SK-N-SH (cell line): Measurements from ENCODE around the gene OR2V1. TPM values are rescaled to one million over a fixed set of nuclear protein-coding genes. Genes with fewer than 3 reads are reported as not detected.

Source experiments
- CTCF ChIA-PET: fragments of 300-600, 350-600 bp; formaldehyde crosslinking; extraction: SDS; loops from one replicate; lab custom pipeline; 2021; lab: Yijun Ruan, JAX
- POLR2A ChIA-PET: fragments of 350-600 bp; sonication (Branson Sonifier 250); formaldehyde crosslinking; extraction: SDS; loops from one replicate; lab custom pipeline; 2020; ENCODE audit warnings: antibody characterized with exemption, inconsistent platforms; lab: Yijun Ruan, JAX
- DNase-seq: peaks from one replicate; pipeline ENCODE4 v3.0.0; 2012
- H2AFZ ChIP-seq: fragments of 200-600 bp; sonication (generic); 2 replicates; pipeline ENCODE4 v1.8.1; 2016; ENCODE audit warnings: antibody characterized with exemption, mild to moderate bottlenecking, low read depth
- H3F3A ChIP-seq: fragments of 200-600 bp; sonication (generic); replicated peaks from 2 replicates; pipeline ENCODE3; 2016; ENCODE audit warnings: antibody characterized with exemption, mild to moderate bottlenecking; ENCODE audit not compliant: insufficient read depth
- H3K27ac ChIP-seq, 2 experiments: fragments of 200-500 bp in 1 of 2; fragments of 200-600 bp in 1 of 2; sonication (Bioruptor generic) in 1 of 2; sonication (generic), shearing (Covaris generic) in 1 of 2; 2 replicates each; pipeline versions ENCODE4 v1.5.1 to v1.6.1; 2014 to 2016; ENCODE audit warnings: low read depth in 2 of 2, inconsistent platforms in 1 of 2, low read length in 1 of 2, mild to moderate bottlenecking in 1 of 2, mixed read lengths in 1 of 2
- H3K27me3 ChIP-seq: fragments of 200-600 bp; sonication (generic), shearing (Covaris generic); 2 replicates; pipeline ENCODE4 v1.6.1; 2016; ENCODE audit warnings: mixed run types; ENCODE audit not compliant: insufficient read depth
- H3K36me3 ChIP-seq, 2 experiments: fragments of 200-500 bp in 1 of 2; fragments of 200-600 bp in 1 of 2; sonication (Bioruptor generic) in 1 of 2; sonication (generic) in 1 of 2; replicated peaks in 1 of 2; 2 replicates each; pipeline versions ENCODE3 to v1.5.1; 2014 to 2016; ENCODE audit warnings: low read length in 1 of 2, mild to moderate bottlenecking in 1 of 2; ENCODE audit not compliant: insufficient read depth in 2 of 2, control insufficient read depth in 1 of 2
- H3K4me1 ChIP-seq, 2 experiments: fragments of 200-500 bp in 1 of 2; fragments of 200-600 bp in 1 of 2; sonication (Bioruptor generic) in 1 of 2; sonication (generic), shearing (Covaris generic) in 1 of 2; 2 replicates each; pipeline versions ENCODE4 v1.5.1 to v1.6.1; 2014 to 2016; ENCODE audit warnings: low read depth in 1 of 2, low read length in 1 of 2, mixed run types in 1 of 2; ENCODE audit not compliant: insufficient read depth in 2 of 2, control insufficient read depth in 1 of 2
- H3K4me2 ChIP-seq: fragments of 200-600 bp; sonication (generic), shearing (Covaris generic); 2 replicates; pipeline ENCODE4 v1.6.1; 2017; ENCODE audit warnings: mixed run types
- H3K4me3 ChIP-seq, 2 experiments: fragments of 200-500 bp in 1 of 2; fragments of 200-600 bp in 1 of 2; sonication (Bioruptor generic) in 1 of 2; sonication (generic), shearing (Covaris generic) in 1 of 2; 2 replicates each; pipeline versions ENCODE4 v1.5.1 to v1.8.1; 2014 to 2016; ENCODE audit warnings: low read depth in 2 of 2, inconsistent platforms in 1 of 2, low read length in 1 of 2, mild to moderate bottlenecking in 1 of 2, mixed read lengths in 1 of 2, moderate library complexity in 1 of 2
- H3K79me2 ChIP-seq: fragments of 200-600 bp; sonication (generic); 2 replicates; pipeline ENCODE4 v1.8.1; 2017; ENCODE audit warnings: mild to moderate bottlenecking; ENCODE audit not compliant: insufficient read depth
- H3K9ac ChIP-seq: fragments of 200-600 bp; sonication (generic); 2 replicates; pipeline ENCODE4 v1.6.1; 2017; ENCODE audit warnings: mixed run types
- H3K9me2 ChIP-seq: fragments of 200-600 bp; sonication (generic); 2 replicates; pipeline ENCODE4 v1.6.1; 2017; ENCODE audit warnings: mixed run types
- H3K9me3 ChIP-seq: fragments of 200-600 bp; sonication (generic); 2 replicates; pipeline ENCODE4 v1.6.1; 2017; ENCODE audit warnings: mixed run types, mild to moderate bottlenecking, moderate library complexity
- H4K20me1 ChIP-seq: fragments of 200-600 bp; sonication (generic); 2 replicates; pipeline ENCODE4 v1.6.1; 2017; ENCODE audit warnings: mild to moderate bottlenecking, mixed run types; ENCODE audit not compliant: insufficient read depth
- CHD2 ChIP-seq: fragments of 150-350 bp; IDR thresholded peaks from 2 replicates; pipeline ENCODE4 v1.6.1; 2018; ENCODE audit warnings: low read length; ENCODE audit not compliant: partially characterized antibody
- FOXJ3 ChIP-seq: sonication (generic); formaldehyde crosslinking; IDR thresholded peaks from 2 replicates; pipeline ENCODE4 v1.5.1; 2020; ENCODE audit warnings: mild to moderate bottlenecking, missing genetic modification reagents
- JUND ChIP-seq: IDR thresholded peaks from 2 replicates; pipeline ENCODE4 v1.4.0; 2012
- MXI1 ChIP-seq: IDR thresholded peaks from 2 replicates; pipeline ENCODE4 v1.6.1; 2012; ENCODE audit warnings: mild to moderate bottlenecking, low read depth, low read length, improper control_type of control experiment
- NRF1 ChIP-seq: IDR thresholded peaks from 2 replicates; pipeline ENCODE4 v1.6.1; 2012; ENCODE audit warnings: low read depth, mild to moderate bottlenecking, low read length
- RAD21 ChIP-seq: IDR thresholded peaks from 2 replicates; pipeline ENCODE4 v1.6.1; 2012; ENCODE audit warnings: mild to moderate bottlenecking, low read length
- SMC3 ChIP-seq: IDR thresholded peaks from 2 replicates; pipeline ENCODE4 v1.6.1; 2012; ENCODE audit warnings: low read depth, low read length, improper control_type of control experiment
- polyA plus RNA-seq, 3 experiments: library from polyadenylated mRNA; depleted of rRNA; stranded (reverse); fragments of >200 nt; gene quantifications; 2 replicates each; pipeline ENCODE4 v1.2.3, GENCODE V29; 2012
- TF ChIP-seq, protein P1 (sequence below): fragments of 150-350 bp; IDR thresholded peaks from 2 replicates; pipeline ENCODE4 v1.6.1; 2016; ENCODE audit warnings: mild to moderate bottlenecking, low read depth, low read length
- TF ChIP-seq, protein P2 (sequence below): IDR thresholded peaks from 2 replicates; pipeline ENCODE4 v1.4.0; 2012; ENCODE audit warnings: low read depth
- TF ChIP-seq, protein P3 (sequence below): fragments of 200-600 bp; sonication (generic); IDR thresholded peaks from 2 replicates; pipeline ENCODE4 v1.6.1; 2017; ENCODE audit warnings: antibody characterized with exemption, mild to moderate bottlenecking, moderate library complexity
- TF ChIP-seq, protein P4 (sequence below): IDR thresholded peaks from 2 replicates; pipeline ENCODE4; 2012
- TF ChIP-seq, protein P5 (sequence below): IDR thresholded peaks from 2 replicates; pipeline ENCODE4 v1.4.0; 2012; ENCODE audit warnings: low read depth, borderline replicate concordance

OR2V1 gene
- polyA plus RNA-seq, 1 of the 3 experiments (the other 2 are of a cell fraction), result not detected

DNA sequence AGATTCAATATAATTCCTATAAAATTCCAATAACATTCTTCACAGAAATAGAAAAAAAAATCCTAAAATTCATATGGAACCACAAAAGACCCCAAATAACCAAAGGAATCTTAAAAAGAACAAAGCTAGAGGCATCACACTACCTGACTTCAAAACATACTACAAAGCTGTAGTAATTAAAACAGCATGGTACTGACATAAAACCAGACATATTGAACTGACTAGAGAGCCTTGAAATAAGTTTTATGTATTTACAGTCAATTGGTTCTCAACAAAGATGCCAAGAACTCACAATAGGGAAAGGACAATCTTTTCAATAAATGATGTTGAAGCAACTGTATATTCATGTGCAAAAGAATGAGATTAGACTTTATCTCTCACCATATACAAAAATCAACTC, 54.0 kb downstream of the OR2V1 start:
- DNase-seq, result no peak
- H4K20me1 ChIP-seq, result no peaks in the 10 kb centered on the region
- H3K4me2 ChIP-seq, result no peak overlapping the region
- H3F3A ChIP-seq, result no peaks in the 10 kb centered on the region
- CTCF ChIA-PET, result no interaction called here
- H3K9ac ChIP-seq, result no peak overlapping the region
- H3K79me2 ChIP-seq, result no peaks in the 10 kb centered on the region
- no peak for TF ChIP-seq CHD2
- TF ChIP-seq, protein P1, sequence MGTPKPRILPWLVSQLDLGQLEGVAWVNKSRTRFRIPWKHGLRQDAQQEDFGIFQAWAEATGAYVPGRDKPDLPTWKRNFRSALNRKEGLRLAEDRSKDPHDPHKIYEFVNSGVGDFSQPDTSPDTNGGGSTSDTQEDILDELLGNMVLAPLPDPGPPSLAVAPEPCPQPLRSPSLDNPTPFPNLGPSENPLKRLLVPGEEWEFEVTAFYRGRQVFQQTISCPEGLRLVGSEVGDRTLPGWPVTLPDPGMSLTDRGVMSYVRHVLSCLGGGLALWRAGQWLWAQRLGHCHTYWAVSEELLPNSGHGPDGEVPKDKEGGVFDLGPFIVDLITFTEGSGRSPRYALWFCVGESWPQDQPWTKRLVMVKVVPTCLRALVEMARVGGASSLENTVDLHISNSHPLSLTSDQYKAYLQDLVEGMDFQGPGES, result no peak
- no peak for TF ChIP-seq MXI1
- TF ChIP-seq NRF1, result no peak
- no peak for TF ChIP-seq JUND
- TF ChIP-seq, protein P2, sequence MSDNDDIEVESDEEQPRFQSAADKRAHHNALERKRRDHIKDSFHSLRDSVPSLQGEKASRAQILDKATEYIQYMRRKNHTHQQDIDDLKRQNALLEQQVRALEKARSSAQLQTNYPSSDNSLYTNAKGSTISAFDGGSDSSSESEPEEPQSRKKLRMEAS, result no peak
- no peak for TF ChIP-seq FOXJ3 (CRISPR knock-in tag)
- TF ChIP-seq SMC3, result no peak
- TF ChIP-seq, protein P3, sequence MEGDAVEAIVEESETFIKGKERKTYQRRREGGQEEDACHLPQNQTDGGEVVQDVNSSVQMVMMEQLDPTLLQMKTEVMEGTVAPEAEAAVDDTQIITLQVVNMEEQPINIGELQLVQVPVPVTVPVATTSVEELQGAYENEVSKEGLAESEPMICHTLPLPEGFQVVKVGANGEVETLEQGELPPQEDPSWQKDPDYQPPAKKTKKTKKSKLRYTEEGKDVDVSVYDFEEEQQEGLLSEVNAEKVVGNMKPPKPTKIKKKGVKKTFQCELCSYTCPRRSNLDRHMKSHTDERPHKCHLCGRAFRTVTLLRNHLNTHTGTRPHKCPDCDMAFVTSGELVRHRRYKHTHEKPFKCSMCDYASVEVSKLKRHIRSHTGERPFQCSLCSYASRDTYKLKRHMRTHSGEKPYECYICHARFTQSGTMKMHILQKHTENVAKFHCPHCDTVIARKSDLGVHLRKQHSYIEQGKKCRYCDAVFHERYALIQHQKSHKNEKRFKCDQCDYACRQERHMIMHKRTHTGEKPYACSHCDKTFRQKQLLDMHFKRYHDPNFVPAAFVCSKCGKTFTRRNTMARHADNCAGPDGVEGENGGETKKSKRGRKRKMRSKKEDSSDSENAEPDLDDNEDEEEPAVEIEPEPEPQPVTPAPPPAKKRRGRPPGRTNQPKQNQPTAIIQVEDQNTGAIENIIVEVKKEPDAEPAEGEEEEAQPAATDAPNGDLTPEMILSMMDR, result no peak
- no peak for TF ChIP-seq RAD21
- TF ChIP-seq, protein P4, sequence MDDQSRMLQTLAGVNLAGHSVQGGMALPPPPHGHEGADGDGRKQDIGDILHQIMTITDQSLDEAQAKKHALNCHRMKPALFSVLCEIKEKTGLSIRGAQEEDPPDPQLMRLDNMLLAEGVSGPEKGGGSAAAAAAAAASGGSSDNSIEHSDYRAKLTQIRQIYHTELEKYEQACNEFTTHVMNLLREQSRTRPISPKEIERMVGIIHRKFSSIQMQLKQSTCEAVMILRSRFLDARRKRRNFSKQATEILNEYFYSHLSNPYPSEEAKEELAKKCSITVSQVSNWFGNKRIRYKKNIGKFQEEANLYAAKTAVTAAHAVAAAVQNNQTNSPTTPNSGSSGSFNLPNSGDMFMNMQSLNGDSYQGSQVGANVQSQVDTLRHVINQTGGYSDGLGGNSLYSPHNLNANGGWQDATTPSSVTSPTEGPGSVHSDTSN, result no peak
- TF ChIP-seq, protein P5, sequence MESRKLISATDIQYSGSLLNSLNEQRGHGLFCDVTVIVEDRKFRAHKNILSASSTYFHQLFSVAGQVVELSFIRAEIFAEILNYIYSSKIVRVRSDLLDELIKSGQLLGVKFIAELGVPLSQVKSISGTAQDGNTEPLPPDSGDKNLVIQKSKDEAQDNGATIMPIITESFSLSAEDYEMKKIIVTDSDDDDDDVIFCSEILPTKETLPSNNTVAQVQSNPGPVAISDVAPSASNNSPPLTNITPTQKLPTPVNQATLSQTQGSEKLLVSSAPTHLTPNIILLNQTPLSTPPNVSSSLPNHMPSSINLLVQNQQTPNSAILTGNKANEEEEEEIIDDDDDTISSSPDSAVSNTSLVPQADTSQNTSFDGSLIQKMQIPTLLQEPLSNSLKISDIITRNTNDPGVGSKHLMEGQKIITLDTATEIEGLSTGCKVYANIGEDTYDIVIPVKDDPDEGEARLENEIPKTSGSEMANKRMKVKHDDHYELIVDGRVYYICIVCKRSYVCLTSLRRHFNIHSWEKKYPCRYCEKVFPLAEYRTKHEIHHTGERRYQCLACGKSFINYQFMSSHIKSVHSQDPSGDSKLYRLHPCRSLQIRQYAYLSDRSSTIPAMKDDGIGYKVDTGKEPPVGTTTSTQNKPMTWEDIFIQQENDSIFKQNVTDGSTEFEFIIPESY, result no peak
- no peaks in the 10 kb centered on the region for H3K36me3 ChIP-seq
- H3K9me3 ChIP-seq, result peaks cover 7% of the 10 kb centered on the region; the same call in 1 of the 2 replicates
- H2AFZ ChIP-seq, result no peak overlapping the region
- POLR2A ChIA-PET, result no interaction called here
- H3K4me3 ChIP-seq, result no peak overlapping the region
- H3K27ac ChIP-seq, result no peak overlapping the region
- no peaks in the 10 kb centered on the region; the same call in 1 of the 2 replicates for H3K27me3 ChIP-seq
- no peaks in the 10 kb centered on the region for H3K4me1 ChIP-seq
- no peaks in the 10 kb centered on the region for H3K9me2 ChIP-seq

Other genes with a start within 250 kb of the OR2V1 start
- gene BTNL8, start 232.0 kb downstream of the OR2V1 start, polyA plus RNA-seq (2012; rRNA removed), result not detected in 2 replicates
- not detected in 2 replicates for gene BTNL3, start 142.3 kb downstream of the OR2V1 start, polyA plus RNA-seq (2012; rRNA removed)
- not detected in 2 replicates for gene BTNL9, start 90.9 kb downstream of the OR2V1 start, polyA plus RNA-seq (2012; rRNA removed)
- not detected in 2 replicates for gene OR2V2, start 16.4 kb upstream of the OR2V1 start, polyA plus RNA-seq (2012; rRNA removed)
- 2.0 and 3.5 TPM in 2 replicates for gene TRIM7, start 74.0 kb upstream of the OR2V1 start, polyA plus RNA-seq (2012; rRNA removed)
- 35.3 and 35.9 TPM in 2 replicates for gene TRIM41, start 92.1 kb upstream of the OR2V1 start, polyA plus RNA-seq (2012; rRNA removed)
- gene RACK1, start 112.7 kb upstream of the OR2V1 start, polyA plus RNA-seq (2012; rRNA removed), result 4,191 and 4,715 TPM in 2 replicates
- gene TRIM52, start 130.0 kb upstream of the OR2V1 start, polyA plus RNA-seq (2012; rRNA removed), result 6.4 and 10.6 TPM in 2 replicates
- not detected in 2 replicates for gene OR4F3, start 236.1 kb upstream of the OR2V1 start, polyA plus RNA-seq (2012; rRNA removed)